ENCODE measurements around the gene FOXO4. TPM values are rescaled to one million over a fixed set of nuclear protein-coding genes. Genes with fewer than 3 reads are reported as not detected.

Gene FOXO4
- total RNA-seq, 1 experiment from 2014 or later: 14.7 TPM

DNA sequence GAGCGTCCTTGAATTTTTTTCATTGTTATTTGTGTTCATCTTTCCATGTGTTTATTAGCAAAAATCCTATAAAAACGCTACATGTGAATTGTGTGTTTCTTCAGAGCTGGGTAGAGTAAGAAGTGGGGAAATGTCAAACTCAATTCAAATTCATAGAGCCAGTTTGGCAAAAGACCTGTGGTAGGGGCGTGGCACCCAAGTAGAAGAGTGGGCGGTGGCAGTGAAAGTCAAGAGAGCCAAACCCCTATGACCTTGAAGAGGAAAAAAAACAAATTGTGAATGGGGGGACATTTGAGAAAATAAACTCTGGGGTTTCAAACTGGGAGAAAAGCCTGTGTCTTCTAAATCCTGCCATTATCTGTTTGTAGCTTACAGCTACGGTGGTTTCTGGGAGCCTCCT, 4.4 kb upstream of the FOXO4 start:
- CTCF ChIA-PET: no interaction called here
- Histone ChIP-seq H2AFZ (ENCODE audit: low read depth, low read length, poor library complexity, severe bottlenecking) (no peak overlapping the region), H3K9me3 (ENCODE audit: control insufficient read depth in 1 of 2, insufficient read depth in 1 of 2, low read depth in 1 of 2, low read length in 2 of 2) (no peaks in the 10 kb centered on the region), H3K9ac (ENCODE audit: low read length) (no peak overlapping the region), H3K27me3 (ENCODE audit: insufficient read depth, low read length) (no peaks in the 10 kb centered on the region), H3K4me1 (ENCODE audit: control insufficient read depth in 1 of 2, insufficient read depth in 2 of 2, low read length in 2 of 2) (peaks cover 0 to 6% of the 10 kb centered on the region in 2 experiments; a peak in 2 of 4 replicates), H3K27ac (ENCODE audit: low read depth, low read length) (no peak overlapping the region), H3K4me2 (ENCODE audit: low read length) (no peak overlapping the region), H3K4me3 (replicated peaks in 1 of 2; ENCODE audit: low read depth in 1 of 2, low read length in 2 of 2) (no peak overlapping the region), H4K20me1 (ENCODE audit: insufficient read depth) (no peaks in the 10 kb centered on the region), H3K9me2 (ENCODE audit: insufficient read depth) (no peaks in the 10 kb centered on the region), H3K79me2 (ENCODE audit: insufficient read depth, low read length) (no peaks in the 10 kb centered on the region), H3K36me3 (ENCODE audit: control insufficient read depth in 1 of 2, insufficient read depth in 2 of 2, low read length in 2 of 2) (no peaks in the 10 kb centered on the region)
- no peak for ATAC-seq
- no TSS peak for BruUV-seq (replicated peaks)
- no peak for DNase-seq (ENCODE audit: low read depth, low spot score)
- RAD21 ChIA-PET (ENCODE audit: low non-redundant PET in 1 of 2, low total read pairs in 2 of 2, uncharacterized antibody in 2 of 2, unreplicated experiment in 2 of 2): no interaction called here
- POLR2A ChIA-PET: no interaction called here
- TF ChIP-seq POLR2AphosphoS5 (IDR thresholded peaks at IDR 0.05; ENCODE audit: low read depth, low read length) (no peak), RAD21 (IDR thresholded peaks at IDR 0.05; ENCODE audit: low read depth) (no peak), ZBTB33 (IDR thresholded peaks at IDR 0.05; ENCODE audit: extremely low read depth, insufficient replicate concordance, low read length) (no peak), ZNF274 (IDR thresholded peaks at IDR 0.05; ENCODE audit: low read depth, low read length) (no peak), FOSL1 (IDR thresholded peaks at IDR 0.05; ENCODE audit: low read depth) (no peak), ELF1 (IDR thresholded peaks at IDR 0.05; ENCODE audit: borderline replicate concordance, low read depth) (no peak), EZH2phosphoT487 (IDR thresholded peaks at IDR 0.05; ENCODE audit: borderline replicate concordance) (no peak), SP1 (IDR thresholded peaks at IDR 0.05; ENCODE audit: low read depth) (no peak), CEBPB (IDR thresholded peaks at IDR 0.05; ENCODE audit: low read depth) (no peak), EZH2 (IDR thresholded peaks at IDR 0.05) (no peak), EGR1 (IDR thresholded peaks at IDR 0.05; ENCODE audit: low read depth) (no peak), POLR2A (IDR thresholded peaks at IDR 0.05; ENCODE audit: borderline replicate concordance, extremely low read depth, insufficient read depth, insufficient read length) (no peak), TCF7L2 (IDR thresholded peaks at IDR 0.05; ENCODE audit: borderline replicate concordance, extremely low read depth, insufficient read depth, insufficient read length) (no peak), CBX3 (IDR thresholded peaks at IDR 0.05; ENCODE audit: low read depth) (no peak), REST (IDR thresholded peaks at IDR 0.05; ENCODE audit: low read depth) (no peak), JUND (IDR thresholded peaks at IDR 0.05) (no peak)
- TF ChIP-seq, protein P1, sequence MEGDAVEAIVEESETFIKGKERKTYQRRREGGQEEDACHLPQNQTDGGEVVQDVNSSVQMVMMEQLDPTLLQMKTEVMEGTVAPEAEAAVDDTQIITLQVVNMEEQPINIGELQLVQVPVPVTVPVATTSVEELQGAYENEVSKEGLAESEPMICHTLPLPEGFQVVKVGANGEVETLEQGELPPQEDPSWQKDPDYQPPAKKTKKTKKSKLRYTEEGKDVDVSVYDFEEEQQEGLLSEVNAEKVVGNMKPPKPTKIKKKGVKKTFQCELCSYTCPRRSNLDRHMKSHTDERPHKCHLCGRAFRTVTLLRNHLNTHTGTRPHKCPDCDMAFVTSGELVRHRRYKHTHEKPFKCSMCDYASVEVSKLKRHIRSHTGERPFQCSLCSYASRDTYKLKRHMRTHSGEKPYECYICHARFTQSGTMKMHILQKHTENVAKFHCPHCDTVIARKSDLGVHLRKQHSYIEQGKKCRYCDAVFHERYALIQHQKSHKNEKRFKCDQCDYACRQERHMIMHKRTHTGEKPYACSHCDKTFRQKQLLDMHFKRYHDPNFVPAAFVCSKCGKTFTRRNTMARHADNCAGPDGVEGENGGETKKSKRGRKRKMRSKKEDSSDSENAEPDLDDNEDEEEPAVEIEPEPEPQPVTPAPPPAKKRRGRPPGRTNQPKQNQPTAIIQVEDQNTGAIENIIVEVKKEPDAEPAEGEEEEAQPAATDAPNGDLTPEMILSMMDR (IDR thresholded peaks at IDR 0.05 in 2 of 3, conservative IDR thresholded peaks at IDR 0.05 in 1 of 3; ENCODE audit: borderline replicate concordance in 1 of 3, insufficient read depth in 1 of 3, low read depth in 2 of 3, low read length in 2 of 3): no peak
- intact Hi-C loops (cut with micrococcal nuclease): no loop called here
